IgD-negative memory B cell (primary cell): ENCODE measurements around the gene ATRN. TPM values are rescaled to one million over a fixed set of nuclear protein-coding genes. Genes with fewer than 3 reads are reported as not detected.
"Not testable (repeated sequence)": the region's sequence is repeated elsewhere in the genome, so short reads cannot be mapped to it uniquely, and the experiment has no call there.

Source experiments
- H3K27ac Mint-ChIP-seq, 3 donors: one replicate each; pipeline ENCODE4 v1.8.0; 2020 to 2022; ENCODE audit warnings: mild to moderate bottlenecking in 3 of 3, mixed read lengths in 3 of 3, moderate library complexity in 1 of 3
- H3K27me3 Mint-ChIP-seq: one replicate; pipeline ENCODE4 v1.8.0; 2021; ENCODE audit warnings: mixed read lengths
- H3K36me3 Mint-ChIP-seq: one replicate; pipeline ENCODE4 v1.8.0; 2020; ENCODE audit warnings: mild to moderate bottlenecking, mixed read lengths
- H3K4me1 Mint-ChIP-seq, 3 donors: one replicate each; pipeline ENCODE4 v1.8.0; 2020 to 2022; ENCODE audit warnings: mixed read lengths in 3 of 3, mild to moderate bottlenecking in 1 of 3
- H3K4me3 Mint-ChIP-seq, 4 donors: one replicate each; pipeline ENCODE4 v1.8.0; 2020 to 2022; ENCODE audit warnings: mild to moderate bottlenecking in 4 of 4, mixed read lengths in 4 of 4, moderate library complexity in 3 of 4
- H3K9me3 Mint-ChIP-seq, 3 donors: one replicate each; pipeline ENCODE4 v1.8.0; 2020 to 2021; ENCODE audit warnings: mixed read lengths in 3 of 3, mild to moderate bottlenecking in 1 of 3
- polyA plus RNA-seq: library from polyadenylated mRNA; unstranded; fragments of 300-500 nt; fragmentation: Illumina TruSeq; gene quantifications from one replicate; pipeline ENCODE4 v1.2.3, GENCODE V29; 2021

Gene ATRN
- polyA plus RNA-seq, 1 donor from 2014 or later = 7.7 TPM

GRCh38 chr20:3479025-3479424 lies 8.2 kb downstream of the ATRN start:
- Mint-ChIP-seq H3K27me3 (no peaks in the 10 kb centered on the region), H3K9me3 (no peaks in the 10 kb centered on the region), H3K4me1 (peaks cover 5 to 12% (median 9%) of the 10 kb centered on the region in 3 donors), H3K36me3 (peaks cover 2% of the 10 kb centered on the region), H3K4me3 (no peak overlapping the region), H3K27ac (no peak overlapping the region)

GRCh38 chr20:3479759-3480615 lies 9.2 kb downstream of the ATRN start:
- Mint-ChIP-seq H3K9me3 (no peaks in the 10 kb centered on the region), H3K27me3 (no peaks in the 10 kb centered on the region), H3K4me1 (peaks cover 3 to 17% (median 9%) of the 10 kb centered on the region in 3 donors), H3K36me3 (peaks cover 2% of the 10 kb centered on the region), H3K4me3 (no peak overlapping the region), H3K27ac (no peak overlapping the region)

- Mint-ChIP-seq H3K4me1 (peaks cover 3 to 25% (median 17%) of the 10 kb centered on the region in 3 donors), H3K27me3 (no peaks in the 10 kb centered on the region), H3K9me3 (peaks cover 4 to 12% (median 11%) of the 10 kb centered on the region in 3 donors), H3K27ac (no peak overlapping the region), H3K4me3 (no peak overlapping the region), H3K36me3 (peaks cover 4% of the 10 kb centered on the region)
Observed at GRCh38 chr20:3483309-3483708, 12.5 kb downstream of the ATRN start.

DNA sequence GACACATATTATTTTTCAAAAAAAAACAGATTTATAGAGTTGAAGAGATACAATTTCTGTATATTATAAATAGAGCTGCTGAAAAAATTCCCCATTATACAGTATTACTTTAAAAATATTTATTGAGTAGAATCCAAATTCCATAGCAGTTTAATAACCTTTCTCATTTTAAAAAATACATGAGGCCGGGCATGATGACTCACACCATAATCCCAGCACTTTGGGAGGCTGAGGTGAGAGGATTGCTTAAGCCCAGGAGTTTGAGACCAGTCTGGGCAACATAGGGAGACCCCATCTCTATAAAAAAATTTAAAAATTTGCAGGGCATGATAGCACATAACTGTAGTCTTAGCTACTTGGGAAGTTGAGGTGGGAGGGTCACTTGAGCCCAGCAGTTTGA lies 13.0 kb downstream of the ATRN start:
- Mint-ChIP-seq H3K27ac (no peak overlapping the region), H3K27me3 (no peaks in the 10 kb centered on the region), H3K36me3 (peaks cover 4% of the 10 kb centered on the region), H3K9me3 (peaks cover 4 to 12% (median 11%) of the 10 kb centered on the region in 3 donors), H3K4me1 (peaks cover 3 to 26% (median 18%) of the 10 kb centered on the region in 3 donors), H3K4me3 (no peak overlapping the region)

- peak overlapping the region in 1 of 3 donors; percentile 22 for H3K27ac Mint-ChIP-seq
- peaks cover 4 to 12% (median 11%) of the 10 kb centered on the region in 3 donors for H3K9me3 Mint-ChIP-seq
- H3K4me3 Mint-ChIP-seq = no peak overlapping the region
- H3K27me3 Mint-ChIP-seq = no peaks in the 10 kb centered on the region
- H3K4me1 Mint-ChIP-seq = peaks cover 4 to 19% (median 15%) of the 10 kb centered on the region in 3 donors
- peaks cover 5% of the 10 kb centered on the region for H3K36me3 Mint-ChIP-seq
Observed at GRCh38 chr20:3485913-3486312, 15.1 kb downstream of the ATRN start.

- H3K4me3 Mint-ChIP-seq = peak overlapping the region in 1 of 4 donors; percentile 79
- peaks cover 2 to 15% (median 13%) of the 10 kb centered on the region in 3 donors for H3K4me1 Mint-ChIP-seq
- H3K27me3 Mint-ChIP-seq = no peaks in the 10 kb centered on the region
- peaks cover 4 to 12% (median 11%) of the 10 kb centered on the region in 3 donors for H3K9me3 Mint-ChIP-seq
- H3K27ac Mint-ChIP-seq = peak overlapping the region in 1 of 3 donors; percentile 93
- peaks cover 5% of the 10 kb centered on the region for H3K36me3 Mint-ChIP-seq
Observed at GRCh38 chr20:3486850-3487249, 16.0 kb downstream of the ATRN start.

GRCh38 chr20:3492669-3493068 lies 21.9 kb downstream of the ATRN start:
- Mint-ChIP-seq H3K4me3 (no peak overlapping the region), H3K4me1 (peaks cover 5 to 6% (median 6%) of the 10 kb centered on the region in 3 donors), H3K9me3 (no peaks in the 10 kb centered on the region), H3K27me3 (no peaks in the 10 kb centered on the region), H3K36me3 (peaks cover 5% of the 10 kb centered on the region), H3K27ac (no peak overlapping the region)

DNA sequence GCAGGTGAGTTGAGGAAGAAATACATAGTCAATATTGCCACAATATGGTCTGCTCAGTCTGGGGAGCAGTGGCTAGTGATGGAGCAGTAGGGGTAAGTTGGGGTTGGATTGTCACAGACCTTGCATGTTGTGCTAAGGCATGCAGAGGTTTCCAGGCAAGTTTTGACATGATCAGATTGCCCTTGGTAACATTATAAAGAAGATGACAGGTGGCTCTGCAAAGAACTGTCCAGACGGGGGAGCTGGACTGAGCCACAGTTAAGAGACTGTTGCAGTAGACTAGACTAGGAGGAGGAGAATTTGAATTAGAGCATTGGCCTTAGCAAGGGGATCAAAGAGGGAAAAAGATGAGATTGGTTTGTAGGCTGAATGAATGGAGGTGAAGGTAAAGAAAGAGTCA lies 23.4 kb downstream of the ATRN start:
- Mint-ChIP-seq H3K36me3 (peaks cover 5% of the 10 kb centered on the region), H3K4me3 (no peak overlapping the region), H3K9me3 (no peaks in the 10 kb centered on the region), H3K4me1 (peaks cover 0 to 5% (median 2%) of the 10 kb centered on the region in 3 donors), H3K27me3 (no peaks in the 10 kb centered on the region), H3K27ac (no peak overlapping the region)

DNA sequence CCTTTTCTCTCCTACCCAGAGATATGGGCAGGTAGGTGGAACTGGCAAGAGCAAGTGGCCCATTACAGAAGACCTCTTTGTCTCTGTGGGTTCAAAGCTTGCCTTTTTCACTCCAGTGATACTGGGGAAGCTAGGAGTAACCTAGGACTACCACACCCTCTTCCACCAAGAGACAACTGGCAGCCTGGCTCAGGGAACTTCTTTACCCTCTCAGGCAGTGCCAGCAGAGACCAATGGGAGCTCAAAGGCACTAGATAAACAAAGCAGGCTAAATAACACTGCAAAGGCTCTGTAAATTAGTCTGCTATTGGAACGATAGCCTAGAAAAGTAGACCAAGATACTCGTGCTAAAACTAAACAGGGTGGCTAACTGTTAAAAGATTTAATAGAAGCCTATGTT lies 32.1 kb downstream of the ATRN start:
- no peak overlapping the region for H3K4me3 Mint-ChIP-seq
- no peaks in the 10 kb centered on the region for H3K9me3 Mint-ChIP-seq
- H3K27ac Mint-ChIP-seq = no peak overlapping the region
- peaks cover 0 to 1% (median 1%) of the 10 kb centered on the region in 3 donors for H3K4me1 Mint-ChIP-seq
- H3K27me3 Mint-ChIP-seq = no peaks in the 10 kb centered on the region
- peaks cover 4% of the 10 kb centered on the region for H3K36me3 Mint-ChIP-seq

- H3K4me1 Mint-ChIP-seq = peaks cover 0 to 3% (median 1%) of the 10 kb centered on the region in 3 donors
- peaks cover 4% of the 10 kb centered on the region for H3K36me3 Mint-ChIP-seq
- no peaks in the 10 kb centered on the region for H3K9me3 Mint-ChIP-seq
- no peaks in the 10 kb centered on the region for H3K27me3 Mint-ChIP-seq
- no peak overlapping the region for H3K27ac Mint-ChIP-seq
- H3K4me3 Mint-ChIP-seq = no peak overlapping the region
Observed at GRCh38 chr20:3505148-3505547, 34.3 kb downstream of the ATRN start.

DNA sequence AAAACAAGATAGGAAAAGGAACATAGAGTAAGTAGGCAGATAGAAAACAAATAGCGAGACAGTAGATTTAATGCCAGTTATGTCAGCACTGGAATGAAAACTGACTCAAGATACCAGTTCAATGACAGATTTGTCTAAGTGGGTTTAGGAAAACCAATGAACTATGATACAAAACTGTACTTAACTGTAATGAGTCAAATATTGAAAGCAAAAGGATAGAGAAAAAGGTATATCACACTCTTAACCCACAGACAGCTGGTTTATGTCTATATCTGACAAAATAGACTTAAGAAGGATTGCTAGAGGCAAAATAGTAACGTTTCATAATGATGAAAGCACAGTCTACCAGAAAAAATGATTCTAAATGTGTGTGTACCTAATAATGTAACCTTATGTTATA lies 38.2 kb downstream of the ATRN start:
- Mint-ChIP-seq H3K27me3 (no peaks in the 10 kb centered on the region), H3K4me1 (peaks cover 0 to 3% (median 3%) of the 10 kb centered on the region in 3 donors), H3K4me3 (no peak overlapping the region), H3K36me3 (peaks cover 2% of the 10 kb centered on the region), H3K9me3 (peaks cover 0 to 2% (median 0%) of the 10 kb centered on the region in 3 donors), H3K27ac (peak overlapping the region in 1 of 3 donors; percentile 53)

GRCh38 chr20:3510110-3510509 lies 39.3 kb downstream of the ATRN start:
- H3K27ac Mint-ChIP-seq = no peak overlapping the region
- no peaks in the 10 kb centered on the region for H3K27me3 Mint-ChIP-seq
- H3K9me3 Mint-ChIP-seq = peaks cover 0 to 2% (median 0%) of the 10 kb centered on the region in 3 donors
- peaks cover 3% of the 10 kb centered on the region for H3K36me3 Mint-ChIP-seq
- peaks cover 0 to 3% (median 3%) of the 10 kb centered on the region in 3 donors for H3K4me1 Mint-ChIP-seq
- no peak overlapping the region for H3K4me3 Mint-ChIP-seq

GRCh38 chr20:3512239-3512638 lies 41.4 kb downstream of the ATRN start:
- H3K27me3 Mint-ChIP-seq, H3K27ac Mint-ChIP-seq, H3K9me3 Mint-ChIP-seq, H3K36me3 Mint-ChIP-seq, H3K4me3 Mint-ChIP-seq, H3K4me1 Mint-ChIP-seq: not testable (repeated sequence)

- peaks cover 0 to 2% (median 0%) of the 10 kb centered on the region in 3 donors for H3K9me3 Mint-ChIP-seq
- H3K36me3 Mint-ChIP-seq = peaks cover 3% of the 10 kb centered on the region
- H3K27ac Mint-ChIP-seq = no peak overlapping the region
Observed at GRCh38 chr20:3514012-3514642, 43.3 kb downstream of the ATRN start.

DNA sequence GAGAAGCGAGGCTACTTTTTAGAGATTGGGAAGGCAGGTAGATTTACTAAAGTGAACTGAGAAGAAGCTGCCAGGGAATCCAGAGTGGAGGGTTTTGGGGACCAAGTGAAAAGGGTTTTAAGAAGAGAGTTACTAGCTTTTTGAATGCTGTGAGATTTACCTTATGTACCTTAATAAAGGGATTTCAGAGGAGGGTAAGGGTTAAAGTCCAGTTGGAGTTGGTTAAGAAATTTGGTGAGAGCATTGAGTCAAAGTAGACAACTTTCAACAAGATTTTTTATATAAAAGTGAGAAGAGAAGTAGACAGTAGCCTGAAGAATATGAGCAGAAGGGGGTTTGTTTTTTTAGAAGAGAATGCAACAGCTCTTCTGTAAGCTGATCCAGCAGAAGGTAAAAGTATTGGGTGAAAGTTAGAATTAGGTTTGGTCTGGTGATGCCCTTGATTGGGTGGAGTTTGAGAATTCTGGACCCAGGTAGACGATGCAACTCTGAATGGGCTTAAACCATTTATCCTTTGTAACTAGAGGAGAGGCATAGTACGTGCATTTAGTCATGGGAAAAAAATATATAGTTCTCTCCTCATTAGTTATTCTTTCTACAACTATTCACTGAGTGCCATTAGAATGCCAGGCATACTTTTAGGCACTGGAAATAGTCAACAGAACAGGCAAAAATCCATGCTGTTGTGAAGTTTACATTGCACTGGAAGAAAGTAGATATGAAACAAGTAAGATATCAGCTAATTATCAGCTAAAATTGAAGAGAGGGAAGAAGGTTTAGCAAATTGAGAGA lies 44.8 kb downstream of the ATRN start:
- no peaks in the 10 kb centered on the region for H3K27me3 Mint-ChIP-seq
- H3K27ac Mint-ChIP-seq = peak overlapping the region in 1 of 3 donors; percentile 27
- H3K4me3 Mint-ChIP-seq = peak overlapping the region in 2 of 4 donors; percentile 12 to 18
- peaks cover 2 to 11% (median 5%) of the 10 kb centered on the region in 3 donors for H3K9me3 Mint-ChIP-seq
- peaks cover 0 to 1% (median 0%) of the 10 kb centered on the region in 3 donors for H3K4me1 Mint-ChIP-seq
- peaks cover 9% of the 10 kb centered on the region for H3K36me3 Mint-ChIP-seq

More at GRCh38 chr20:3514012-3514642, 43.3 kb downstream of the ATRN start:
- Mint-ChIP-seq H3K4me1 (peaks cover 0 to 1% (median 1%) of the 10 kb centered on the region in 3 donors), H3K4me3 (no peak overlapping the region), H3K27me3 (no peaks in the 10 kb centered on the region)
